CD4-positive, alpha-beta T cell treated with Interleukin-1 beta for 1 hour (primary cell): Measurements from ENCODE around the gene UXS1.

Experiments
- DNase-seq, 2 donors: peaks; one replicate each; pipeline ENCODE4 v3.0.0-alpha.2; 2020 to 2022

The UXS1 gene

DNA sequence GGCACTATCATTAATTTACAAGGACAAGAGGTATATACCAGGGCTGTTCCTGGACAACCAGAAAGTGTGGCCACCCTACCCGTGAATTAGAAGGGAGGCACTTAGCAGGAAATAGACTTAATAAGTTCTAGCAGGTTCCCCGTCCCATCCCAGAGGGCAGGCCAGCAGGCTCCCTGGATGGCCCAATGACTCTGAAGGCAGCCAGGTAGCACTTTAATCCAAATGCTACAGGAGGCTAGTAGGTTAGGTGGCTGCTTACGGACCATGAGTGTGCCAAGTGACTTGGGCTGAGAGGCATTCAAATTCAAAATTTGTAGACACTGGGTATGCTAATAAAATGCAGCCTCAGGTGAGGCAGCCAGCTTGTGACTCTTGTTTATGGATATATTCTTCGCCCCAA lies 123.9 kb downstream of the UXS1 start:
- DNase-seq, result no peak

- no peak for DNase-seq
These were observed 125.7 kb downstream of the UXS1 start for GRCh38 chr2:106068451-106068850.

- no peak for DNase-seq
These were observed 127.9 kb downstream of the UXS1 start for GRCh38 chr2:106065983-106066820.

DNA sequence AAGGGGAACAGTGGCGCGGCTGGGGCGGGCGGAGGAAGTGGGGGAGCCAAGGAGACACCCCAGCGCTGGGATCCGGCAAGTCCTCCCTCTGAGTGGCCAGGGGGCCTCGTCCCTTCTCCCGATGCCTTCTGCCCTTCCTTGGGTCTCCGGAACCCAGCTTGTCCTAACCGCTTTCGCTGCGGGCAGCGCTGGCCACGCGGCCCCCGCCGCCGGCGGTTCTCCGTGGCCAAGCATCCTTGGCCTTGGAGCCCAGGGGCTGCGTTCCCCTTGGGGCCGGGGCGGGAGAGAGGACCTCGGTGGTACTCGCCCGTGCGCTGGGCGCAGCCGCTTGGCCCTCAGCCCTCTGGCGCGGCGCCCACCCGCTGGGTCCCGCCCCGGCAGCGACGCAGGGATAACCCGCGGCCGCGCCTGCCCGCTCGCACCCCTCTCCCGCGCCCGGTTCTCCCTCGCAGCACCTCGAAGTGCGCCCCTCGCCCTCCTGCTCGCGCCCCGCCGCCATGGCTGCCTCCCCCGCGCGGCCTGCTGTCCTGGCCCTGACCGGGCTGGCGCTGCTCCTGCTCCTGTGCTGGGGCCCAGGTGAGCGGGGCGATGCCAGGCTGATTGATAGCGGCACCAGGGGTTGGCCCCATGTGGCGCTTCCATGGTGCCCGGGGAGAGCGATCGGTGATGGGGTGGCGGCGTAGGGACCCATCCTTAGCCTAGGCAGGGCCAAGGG lies 128.7 kb downstream of the UXS1 start:
- DNase-seq, result no peak

GRCh38 chr2:106063181-106063580 lies 130.9 kb downstream of the UXS1 start:
- no peak for DNase-seq

DNA sequence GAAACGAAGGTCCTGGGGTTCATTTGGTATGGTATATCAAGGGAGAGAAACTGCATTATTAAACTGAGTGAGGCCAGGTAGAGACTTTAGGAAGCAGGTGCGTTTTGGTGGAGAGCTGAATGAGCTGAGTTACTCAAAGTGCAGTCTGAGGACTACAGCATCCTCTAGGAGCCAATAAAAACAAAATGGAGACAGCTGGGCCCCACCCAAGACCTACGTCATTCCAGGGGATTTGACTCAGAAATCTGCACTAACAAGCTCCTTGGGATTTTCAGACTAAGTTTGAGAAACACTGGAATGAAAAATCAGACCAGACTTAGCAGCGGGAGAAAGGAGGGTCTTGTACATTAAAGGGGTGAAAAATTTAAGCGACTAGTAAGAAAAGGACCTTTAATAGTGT lies 131.5 kb downstream of the UXS1 start:
- DNase-seq, result no peak

GRCh38 chr2:106061611-106062349 lies 132.3 kb downstream of the UXS1 start:
- DNase-seq, result no peak

DNA sequence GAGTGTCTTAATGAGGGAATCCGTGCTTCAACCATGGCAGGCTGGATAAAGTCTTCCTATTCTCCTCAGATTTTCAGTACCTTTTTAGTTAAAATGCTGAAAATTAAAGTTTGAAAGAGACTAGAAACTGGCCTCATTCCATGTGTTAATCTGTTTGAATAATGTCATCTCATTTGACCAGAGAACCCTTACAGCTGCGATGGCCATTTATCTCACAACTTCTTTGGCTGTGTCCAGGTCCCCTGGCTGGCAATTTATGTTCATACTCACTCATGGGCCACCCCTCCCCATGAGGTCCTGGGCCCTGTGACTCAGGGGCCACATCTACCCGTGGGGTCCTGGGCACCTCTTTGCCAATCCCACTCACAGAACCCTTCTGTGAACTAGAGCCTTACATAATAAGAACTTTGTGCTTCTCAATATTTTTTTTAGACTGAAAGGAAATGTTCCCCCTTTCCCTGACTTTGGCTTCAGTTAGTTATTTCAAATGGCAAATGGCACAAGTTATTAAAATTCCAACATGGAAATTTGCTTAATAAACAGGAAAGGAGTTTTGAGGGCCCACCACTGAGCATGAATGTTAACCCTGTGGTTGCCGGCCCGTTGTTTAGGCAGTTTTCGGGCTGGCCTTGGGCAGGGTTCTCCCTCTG lies 134.6 kb downstream of the UXS1 start:
- no peak for DNase-seq

DNA sequence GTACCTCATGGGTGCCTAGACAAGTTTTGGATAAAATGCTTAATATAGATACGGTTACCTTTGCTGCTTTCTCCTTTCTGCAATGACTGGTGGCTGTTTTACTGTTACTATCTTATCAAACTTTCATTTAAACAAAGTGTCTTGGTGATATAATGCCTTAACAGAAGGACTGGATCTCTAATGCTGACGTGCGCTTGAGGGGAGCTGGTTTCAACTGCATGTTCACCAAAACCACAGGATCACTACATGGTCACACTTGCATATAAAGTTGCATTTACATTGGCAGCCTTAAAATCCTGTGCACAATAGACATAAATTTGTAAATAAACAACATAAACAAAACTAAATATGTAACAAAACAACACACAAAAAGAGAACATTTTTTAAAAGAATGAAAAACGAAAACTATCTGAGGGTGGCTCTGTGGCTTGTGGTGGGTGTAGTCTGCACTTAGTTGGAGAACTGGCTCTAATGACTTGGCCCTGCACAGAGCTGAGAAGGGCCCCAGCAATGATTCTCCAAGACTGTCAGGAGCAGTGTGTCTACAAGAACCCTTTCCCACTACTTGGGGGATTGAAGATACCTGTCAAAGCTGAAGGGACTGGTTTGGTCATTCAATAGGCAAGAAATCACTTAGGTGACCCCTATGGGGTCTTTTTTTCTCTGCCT lies 135.5 kb downstream of the UXS1 start:
- no peak for DNase-seq

DNA sequence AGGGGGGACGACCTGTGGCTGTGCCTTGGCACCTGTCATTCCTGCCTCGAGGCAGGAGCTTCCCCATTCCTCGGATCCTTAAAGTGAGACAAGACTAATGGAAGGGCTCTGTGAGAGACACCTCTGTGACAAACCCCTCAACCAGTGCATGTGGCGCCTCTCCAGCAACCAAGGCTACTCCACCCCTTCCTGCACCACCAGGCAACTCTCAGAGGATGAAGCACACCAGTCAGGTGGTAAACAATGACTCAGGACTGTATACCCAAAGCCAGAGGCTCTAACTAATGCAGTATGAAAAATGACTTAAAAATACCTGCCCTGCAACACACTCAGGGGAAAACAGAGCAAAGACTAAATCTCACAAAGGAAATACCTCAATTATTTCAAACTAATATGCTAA lies 136.9 kb downstream of the UXS1 start:
- peak; percentile 23 to 45 for DNase-seq

DNA sequence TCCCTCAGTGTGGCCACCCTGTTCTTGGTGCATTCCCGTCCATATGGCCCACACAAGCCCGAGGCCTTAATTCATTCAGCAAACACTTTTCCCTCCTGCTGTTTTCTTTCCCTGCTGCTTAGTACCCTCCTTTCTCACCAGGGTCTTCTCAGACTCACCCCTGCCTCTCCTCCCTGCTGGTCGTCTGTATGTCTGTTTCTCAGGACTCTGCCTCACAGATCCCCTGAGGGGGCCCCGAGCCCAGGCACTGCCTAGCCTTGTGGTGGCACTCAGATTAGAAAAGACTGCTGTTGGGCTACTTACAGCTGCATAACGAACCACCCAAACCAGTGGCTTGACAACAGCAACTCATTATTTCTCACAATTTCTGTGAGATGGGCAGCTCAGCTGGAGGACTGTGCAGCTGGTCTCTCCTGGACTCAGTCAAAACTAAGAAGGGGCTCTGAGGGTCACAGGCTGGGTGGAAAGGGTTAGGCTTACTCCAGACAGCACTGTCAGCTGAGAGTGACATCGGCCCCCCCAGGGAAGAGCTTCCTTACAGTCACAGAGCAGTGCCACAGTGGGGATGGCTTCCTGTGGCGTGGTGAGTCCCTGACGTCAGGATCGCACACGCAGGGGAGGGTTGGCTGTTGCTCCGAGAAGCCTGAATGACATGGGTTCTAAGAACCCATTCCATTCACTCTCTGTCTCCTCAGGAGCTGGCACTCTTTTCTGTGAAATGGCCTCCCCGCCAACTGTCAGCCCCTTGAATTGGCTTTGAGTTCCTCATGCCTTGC lies 139.0 kb downstream of the UXS1 start:
- peak in 1 of 2 donors; percentile 7 for DNase-seq

DNA sequence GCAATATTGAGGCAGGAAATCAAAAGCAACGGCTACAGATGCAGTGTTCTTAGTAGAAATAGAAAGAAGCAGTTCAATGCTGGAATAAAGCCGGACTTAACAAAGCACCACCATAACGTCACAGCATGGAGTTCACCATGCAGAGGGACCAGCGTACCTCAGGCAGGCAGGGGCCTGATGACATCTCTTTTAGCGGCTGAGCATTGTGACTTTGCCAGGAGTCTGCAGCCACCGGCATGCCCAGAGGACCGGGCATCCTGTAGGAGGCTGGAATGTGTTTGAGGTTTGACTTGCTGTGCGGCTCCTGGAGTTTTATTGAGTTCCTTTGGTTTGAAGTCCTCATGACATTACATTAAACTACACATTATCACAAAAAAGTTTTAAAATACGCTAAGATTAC lies 139.8 kb downstream of the UXS1 start:
- no peak for DNase-seq

- no peak for DNase-seq
These were observed 140.5 kb downstream of the UXS1 start for GRCh38 chr2:106053581-106053980.

DNA sequence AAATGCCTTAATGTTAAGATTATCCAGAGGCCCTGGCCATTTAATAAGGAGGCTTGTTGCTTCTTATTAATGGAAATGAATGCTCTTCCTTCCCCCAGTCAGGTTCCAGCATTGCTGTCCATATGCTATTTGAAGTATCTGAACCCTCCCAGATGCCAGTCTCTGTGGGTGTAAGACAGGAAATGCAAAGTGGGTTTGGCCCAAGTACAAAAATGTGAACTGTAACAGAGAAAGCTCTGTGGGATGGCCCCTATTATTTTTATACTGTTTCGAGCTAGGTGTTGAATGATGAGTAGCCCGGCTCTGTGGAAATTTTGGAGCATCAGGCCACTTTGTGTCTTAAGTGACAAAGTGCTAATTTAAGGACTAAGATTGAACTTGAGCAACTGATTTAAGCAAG lies 141.0 kb downstream of the UXS1 start:
- peak in 1 of 2 donors; percentile 24 for DNase-seq

- DNase-seq, result no peak
These were observed 149.2 kb downstream of the UXS1 start for GRCh38 chr2:106044859-106045258.

GRCh38 chr2:106044021-106044420 lies 150.1 kb downstream of the UXS1 start:
- DNase-seq, result no peak
